ENCODE measurements around the gene MPV17L2.

- TF ChIP-seq CTCF (IDR thresholded peaks at IDR 0.05; ENCODE audit: low read depth, low read length, poor library complexity, severe bottlenecking) (no peak), EZH2phosphoT487 (IDR thresholded peaks at IDR 0.05; ENCODE audit: borderline replicate concordance, low read length) (no peak)
These were observed 19.9 kb upstream of the MPV17L2 start for GRCh38 chr19:18173054-18173571.
